ENCODE measurements around the gene GALNTL6.

GALNTL6 gene

DNA sequence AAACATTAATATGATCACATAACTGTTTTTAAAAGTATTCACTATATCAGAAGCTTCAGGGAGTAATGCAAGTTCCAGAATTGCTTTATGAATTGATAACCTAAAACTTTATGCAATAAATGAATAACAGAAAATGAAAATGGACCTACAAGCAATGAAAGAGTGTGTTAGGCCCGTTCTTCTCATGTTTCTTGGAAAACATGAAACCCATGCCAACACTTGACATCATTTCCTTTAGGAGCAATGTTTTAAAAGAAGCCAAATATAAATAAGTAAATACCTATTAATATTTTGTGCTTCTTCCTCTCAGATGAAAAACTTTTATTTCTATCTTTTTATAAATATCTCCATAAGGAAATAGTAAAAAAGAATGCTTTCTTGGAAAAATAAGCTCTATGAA lies 1232.4 kb downstream of the GALNTL6 start:
- Histone ChIP-seq H3K27ac (ENCODE audit: poor library complexity, severe bottlenecking) (no peak overlapping the region), H3K4me1 (ENCODE audit: insufficient read depth, poor library complexity, severe bottlenecking) (no peaks in the 10 kb centered on the region), H3K36me3 (ENCODE audit: low read depth) (no peaks in the 10 kb centered on the region), H3K4me3 (ENCODE audit: severe bottlenecking) (no peak overlapping the region), H3K9me3 (ENCODE audit: severe bottlenecking) (no peaks in the 10 kb centered on the region), H3K27me3 (ENCODE audit: insufficient read depth, poor library complexity, severe bottlenecking) (no peaks in the 10 kb centered on the region)
- TF ChIP-seq, protein P1, sequence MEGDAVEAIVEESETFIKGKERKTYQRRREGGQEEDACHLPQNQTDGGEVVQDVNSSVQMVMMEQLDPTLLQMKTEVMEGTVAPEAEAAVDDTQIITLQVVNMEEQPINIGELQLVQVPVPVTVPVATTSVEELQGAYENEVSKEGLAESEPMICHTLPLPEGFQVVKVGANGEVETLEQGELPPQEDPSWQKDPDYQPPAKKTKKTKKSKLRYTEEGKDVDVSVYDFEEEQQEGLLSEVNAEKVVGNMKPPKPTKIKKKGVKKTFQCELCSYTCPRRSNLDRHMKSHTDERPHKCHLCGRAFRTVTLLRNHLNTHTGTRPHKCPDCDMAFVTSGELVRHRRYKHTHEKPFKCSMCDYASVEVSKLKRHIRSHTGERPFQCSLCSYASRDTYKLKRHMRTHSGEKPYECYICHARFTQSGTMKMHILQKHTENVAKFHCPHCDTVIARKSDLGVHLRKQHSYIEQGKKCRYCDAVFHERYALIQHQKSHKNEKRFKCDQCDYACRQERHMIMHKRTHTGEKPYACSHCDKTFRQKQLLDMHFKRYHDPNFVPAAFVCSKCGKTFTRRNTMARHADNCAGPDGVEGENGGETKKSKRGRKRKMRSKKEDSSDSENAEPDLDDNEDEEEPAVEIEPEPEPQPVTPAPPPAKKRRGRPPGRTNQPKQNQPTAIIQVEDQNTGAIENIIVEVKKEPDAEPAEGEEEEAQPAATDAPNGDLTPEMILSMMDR (IDR thresholded peaks at IDR 0.05; ENCODE audit: poor library complexity, severe bottlenecking), result no peak
- DNase-seq (ENCODE audit: low spot score) (no peak), ATAC-seq (ENCODE audit: low read depth) (no peak)

DNA sequence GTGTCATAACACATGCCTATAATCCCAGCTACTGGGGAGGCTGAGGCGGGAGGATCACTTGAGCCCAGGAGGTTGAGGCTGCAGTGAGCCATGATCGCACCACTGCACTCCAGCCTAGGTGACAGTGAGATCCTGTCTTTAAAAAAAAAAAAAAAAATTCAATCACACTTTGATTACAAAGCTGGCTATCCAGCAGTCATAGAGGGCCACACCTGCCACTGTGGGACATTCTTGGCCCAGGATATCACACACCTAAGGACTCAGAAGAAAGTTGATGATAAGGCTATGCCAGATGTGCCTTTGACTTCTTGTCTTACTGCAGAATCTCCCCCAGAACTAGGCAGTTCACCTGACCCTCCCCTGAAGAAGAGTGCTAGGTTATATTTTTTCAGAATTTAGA lies 1232.9 kb downstream of the GALNTL6 start:
- Histone ChIP-seq H3K36me3 (ENCODE audit: low read depth) (no peaks in the 10 kb centered on the region), H3K9me3 (ENCODE audit: severe bottlenecking) (no peaks in the 10 kb centered on the region), H3K4me1 (ENCODE audit: insufficient read depth, poor library complexity, severe bottlenecking) (no peaks in the 10 kb centered on the region), H3K27ac (ENCODE audit: poor library complexity, severe bottlenecking) (no peak overlapping the region), H3K4me3 (ENCODE audit: severe bottlenecking) (no peak overlapping the region), H3K27me3 (ENCODE audit: insufficient read depth, poor library complexity, severe bottlenecking) (no peaks in the 10 kb centered on the region)
- ATAC-seq (ENCODE audit: low read depth) (no peak), DNase-seq (ENCODE audit: low spot score) (no peak)
- TF ChIP-seq, protein P1 (IDR thresholded peaks at IDR 0.05; ENCODE audit: poor library complexity, severe bottlenecking), result no peak

DNA sequence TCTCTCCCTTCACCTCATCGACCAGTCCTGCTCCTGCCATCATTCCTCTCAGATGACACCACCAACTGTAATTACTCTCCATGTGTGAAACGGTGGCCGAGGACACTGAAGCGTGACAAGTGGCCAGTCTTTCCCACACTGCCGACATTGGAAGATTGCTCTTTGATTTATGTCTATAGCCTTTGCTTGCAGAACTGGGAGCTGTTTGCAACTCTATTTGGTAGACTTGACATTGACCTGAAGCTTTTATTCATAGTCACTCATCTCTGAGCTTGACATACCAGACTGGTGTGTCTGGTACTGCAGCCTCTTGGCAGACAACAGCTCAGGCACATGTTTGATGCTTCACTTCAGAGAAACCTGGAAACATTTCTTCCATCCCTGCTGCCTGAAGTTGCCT lies 1233.6 kb downstream of the GALNTL6 start:
- no peaks in the 10 kb centered on the region for H3K4me1 ChIP-seq (ENCODE audit: insufficient read depth, poor library complexity, severe bottlenecking)
- H3K27me3 ChIP-seq (ENCODE audit: insufficient read depth, poor library complexity, severe bottlenecking), result no peaks in the 10 kb centered on the region
- TF ChIP-seq, protein P1 (IDR thresholded peaks at IDR 0.05; ENCODE audit: poor library complexity, severe bottlenecking), result no peak
- no peaks in the 10 kb centered on the region for H3K36me3 ChIP-seq (ENCODE audit: low read depth)
- H3K4me3 ChIP-seq (ENCODE audit: severe bottlenecking), result no peak overlapping the region
- ATAC-seq (ENCODE audit: low read depth), result no peak
- no peaks in the 10 kb centered on the region for H3K9me3 ChIP-seq (ENCODE audit: severe bottlenecking)
- no peak overlapping the region for H3K27ac ChIP-seq (ENCODE audit: poor library complexity, severe bottlenecking)
- DNase-seq (ENCODE audit: low spot score), result no peak

DNA sequence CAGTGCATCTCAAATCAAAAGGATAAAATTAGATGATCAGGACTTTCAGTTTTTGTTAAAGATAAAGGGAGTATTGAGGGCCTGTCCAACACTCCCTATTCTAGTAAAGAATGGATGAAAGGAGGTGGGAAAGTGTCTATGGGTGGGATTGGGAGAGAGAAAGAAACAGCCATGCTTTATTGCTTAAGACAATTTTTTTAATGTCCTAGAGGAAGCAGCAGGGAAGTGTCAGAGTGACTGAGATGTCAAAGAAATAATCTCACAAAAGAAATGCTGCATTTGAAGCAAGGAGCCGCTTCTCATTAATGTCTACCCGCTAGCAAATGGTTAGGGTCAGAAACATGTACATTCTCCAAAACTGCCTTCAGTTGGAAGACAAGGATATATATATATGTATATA lies 1238.0 kb downstream of the GALNTL6 start:
- Histone ChIP-seq H3K27ac (ENCODE audit: poor library complexity, severe bottlenecking) (no peak overlapping the region), H3K27me3 (ENCODE audit: insufficient read depth, poor library complexity, severe bottlenecking) (no peaks in the 10 kb centered on the region), H3K4me1 (ENCODE audit: insufficient read depth, poor library complexity, severe bottlenecking) (no peaks in the 10 kb centered on the region), H3K36me3 (ENCODE audit: low read depth) (no peaks in the 10 kb centered on the region), H3K9me3 (ENCODE audit: severe bottlenecking) (no peaks in the 10 kb centered on the region), H3K4me3 (ENCODE audit: severe bottlenecking) (no peak overlapping the region)
- DNase-seq (ENCODE audit: low spot score), result no peak
- TF ChIP-seq, protein P1 (IDR thresholded peaks at IDR 0.05; ENCODE audit: poor library complexity, severe bottlenecking), result no peak
- ATAC-seq (ENCODE audit: low read depth), result no peak

DNA sequence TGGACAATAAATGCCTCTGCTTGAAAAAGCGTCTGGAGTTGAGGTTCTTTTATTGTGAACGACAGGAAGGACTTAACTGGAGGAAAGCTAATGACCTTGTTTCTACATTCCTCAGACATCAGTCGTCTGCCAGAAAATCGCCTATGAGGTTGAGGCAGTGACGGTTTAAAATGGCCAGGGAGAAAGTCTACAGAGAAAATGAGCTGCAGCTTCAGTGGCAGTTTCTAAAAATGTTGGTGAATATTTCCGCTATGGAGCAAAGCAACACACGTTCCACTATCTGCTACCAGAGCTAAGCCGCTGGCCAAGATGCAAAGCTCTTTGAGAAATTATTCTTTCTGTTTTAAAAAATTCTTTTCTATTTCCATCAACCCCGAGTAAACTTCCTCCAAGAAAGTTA lies 1238.5 kb downstream of the GALNTL6 start:
- no peak for DNase-seq (ENCODE audit: low spot score)

More for the DNA sequence above, 1238.5 kb downstream of the GALNTL6 start:
- Histone ChIP-seq H3K27me3 (ENCODE audit: insufficient read depth, poor library complexity, severe bottlenecking) (no peaks in the 10 kb centered on the region), H3K36me3 (ENCODE audit: low read depth) (no peaks in the 10 kb centered on the region), H3K4me3 (ENCODE audit: severe bottlenecking) (no peak overlapping the region), H3K9me3 (ENCODE audit: severe bottlenecking) (no peaks in the 10 kb centered on the region), H3K27ac (ENCODE audit: poor library complexity, severe bottlenecking) (no peak overlapping the region), H3K4me1 (ENCODE audit: insufficient read depth, poor library complexity, severe bottlenecking) (no peaks in the 10 kb centered on the region)
- ATAC-seq (ENCODE audit: low read depth), result no peak
- TF ChIP-seq, protein P1 (IDR thresholded peaks at IDR 0.05; ENCODE audit: poor library complexity, severe bottlenecking), result no peak

Data from RWPE2 (cell line).